Stimulated activated naive CD8-positive, alpha-beta T cell treated with anti-CD3 and anti-CD28 coated beads, Interleukin-15, amount 100 ng/mL, for 72 hours (primary cell): ENCODE data around the gene PTPN14.
"Not testable (repeated sequence)": the region's sequence is repeated elsewhere in the genome, so short reads cannot be mapped to it uniquely, and the experiment has no call there.

Source experiments
- ATAC-seq: fragments of 150-1000 bp; cut with Tn5 transposase; 2 replicates; pipeline ENCODE4 v1.10.0; 2021; ENCODE audit warnings: mild to moderate bottlenecking, moderate library complexity
- DNase-seq, 2 donors: peaks; one replicate each; pipeline ENCODE4 v3.0.0; 2021 to 2022
- H3K27ac Mint-ChIP-seq, 2 donors: one replicate each; pipeline ENCODE4 v1.8.0; 2022; ENCODE audit warnings: mild to moderate bottlenecking in 2 of 2, mixed read lengths in 2 of 2, moderate library complexity in 2 of 2
- H3K27me3 Mint-ChIP-seq: one replicate; pipeline ENCODE4 v1.8.0; 2022; ENCODE audit warnings: mixed read lengths
- H3K4me1 Mint-ChIP-seq: one replicate; pipeline ENCODE4 v1.8.0; 2022; ENCODE audit warnings: mild to moderate bottlenecking, mixed read lengths
- H3K4me3 Mint-ChIP-seq, 2 donors: one replicate each; pipeline ENCODE4 v1.8.0; 2022; ENCODE audit warnings: mild to moderate bottlenecking in 2 of 2, mixed read lengths in 2 of 2, moderate library complexity in 1 of 2
- H3K9me3 Mint-ChIP-seq, 2 donors: one replicate each; pipeline ENCODE4 v1.8.0; 2022; ENCODE audit warnings: mixed read lengths in 2 of 2

PTPN14 gene

GRCh38 chr1:214511639-214511998 is 39.8 kb downstream of the PTPN14 start:
- Mint-ChIP-seq H3K9me3 (no peaks in the 10 kb centered on the region), H3K4me3 (no peak overlapping the region), H3K27ac (no peak overlapping the region), H3K4me1 (no peaks in the 10 kb centered on the region), H3K27me3 (peaks cover 8% of the 10 kb centered on the region)
- ATAC-seq (no peak), DNase-seq (no peak)

DNA sequence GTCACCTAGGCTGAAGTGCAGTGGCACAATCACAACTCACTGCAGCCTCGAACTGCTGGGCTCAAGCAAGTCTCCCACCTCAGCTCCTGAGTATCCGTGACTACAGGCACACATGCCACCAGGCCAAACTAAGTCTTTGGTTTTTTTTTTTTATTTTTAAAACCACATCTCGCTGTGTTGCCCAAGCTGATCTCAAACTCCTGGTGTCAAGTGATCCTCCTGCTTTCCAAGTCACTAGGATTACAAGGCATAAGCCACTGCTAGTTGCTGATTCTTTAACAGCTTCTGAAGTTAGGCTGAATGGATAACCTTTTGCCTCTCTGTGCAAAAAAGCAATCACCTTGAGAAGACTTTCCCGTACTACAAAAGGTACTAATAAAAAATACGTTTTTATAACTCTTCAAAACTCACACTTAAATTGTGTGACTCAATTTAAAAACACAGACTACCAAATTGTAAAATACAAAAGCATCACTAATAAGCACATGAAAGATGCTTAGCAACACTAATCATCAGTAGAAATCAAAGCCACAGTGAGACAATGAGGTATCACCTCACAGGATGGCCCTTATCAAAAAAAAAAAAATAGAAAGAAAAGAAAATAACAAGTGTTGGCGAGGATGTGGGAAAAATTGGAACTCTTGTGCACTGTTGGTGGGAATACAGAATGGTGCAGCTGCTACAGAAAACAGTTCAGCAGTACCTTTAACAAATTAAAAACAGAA is 40.3 kb downstream of the PTPN14 start:
- no peak for ATAC-seq
- no peak for DNase-seq
- no peaks in the 10 kb centered on the region for H3K9me3 Mint-ChIP-seq
- peaks cover 8% of the 10 kb centered on the region for H3K27me3 Mint-ChIP-seq
- H3K4me3 Mint-ChIP-seq, result no peak overlapping the region
- H3K4me1 Mint-ChIP-seq, result no peaks in the 10 kb centered on the region
- no peak overlapping the region for H3K27ac Mint-ChIP-seq

GRCh38 chr1:214510477-214510876 is 40.9 kb downstream of the PTPN14 start:
- DNase-seq (no peak), ATAC-seq (no peak)
- H3K9me3 Mint-ChIP-seq, result no peaks in the 10 kb centered on the region
- H3K27me3 Mint-ChIP-seq, result peaks cover 9% of the 10 kb centered on the region
- no peak overlapping the region for H3K4me3 Mint-ChIP-seq
- H3K27ac Mint-ChIP-seq, result no peak overlapping the region
- no peaks in the 10 kb centered on the region for H3K4me1 Mint-ChIP-seq

- H3K27me3 Mint-ChIP-seq, result peaks cover 17% of the 10 kb centered on the region
- not testable (repeated sequence) for H3K27ac Mint-ChIP-seq, H3K4me3 Mint-ChIP-seq, H3K4me1 Mint-ChIP-seq, H3K9me3 Mint-ChIP-seq, ATAC-seq, DNase-seq
Measured at GRCh38 chr1:214509622-214510021, 41.8 kb downstream of the PTPN14 start.

- Mint-ChIP-seq H3K27me3 (peaks cover 24% of the 10 kb centered on the region), H3K4me1 (no peaks in the 10 kb centered on the region), H3K27ac (no peak overlapping the region), H3K4me3 (no peak overlapping the region), H3K9me3 (no peaks in the 10 kb centered on the region)
- ATAC-seq (no peak), DNase-seq (no peak)
Measured at GRCh38 chr1:214506972-214507431, 44.4 kb downstream of the PTPN14 start.

- Mint-ChIP-seq H3K4me3 (no peak overlapping the region), H3K4me1 (no peaks in the 10 kb centered on the region), H3K9me3 (no peaks in the 10 kb centered on the region), H3K27me3 (peaks cover 24% of the 10 kb centered on the region), H3K27ac (no peak overlapping the region)
- DNase-seq (no peak), ATAC-seq (no peak)
Measured at GRCh38 chr1:214505134-214505533, 46.3 kb downstream of the PTPN14 start.

- Mint-ChIP-seq H3K4me3 (no peak overlapping the region), H3K27me3 (peaks cover 24% of the 10 kb centered on the region), H3K9me3 (no peaks in the 10 kb centered on the region), H3K4me1 (no peaks in the 10 kb centered on the region), H3K27ac (no peak overlapping the region)
- no peak for DNase-seq
- ATAC-seq, result no peak
Measured at GRCh38 chr1:214504330-214504729, 47.1 kb downstream of the PTPN14 start.

DNA sequence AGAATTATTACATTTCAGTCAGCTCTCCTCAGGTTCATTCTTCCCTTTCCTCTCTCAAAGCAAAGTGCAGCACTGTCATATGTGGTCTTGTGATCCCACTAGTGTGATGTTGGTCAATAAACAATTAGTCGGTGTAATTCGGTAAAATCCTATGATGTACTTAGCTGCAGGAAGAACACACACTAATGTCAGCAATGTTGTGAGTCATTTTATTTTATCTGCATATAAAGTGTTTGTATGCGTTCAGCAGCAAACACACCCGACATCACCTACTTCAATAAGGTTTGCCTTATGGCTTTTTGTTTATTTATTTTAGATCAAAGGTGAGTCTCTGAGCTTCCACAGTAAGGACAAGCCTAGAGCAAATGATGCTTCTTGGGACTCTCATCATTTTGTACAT is 47.8 kb downstream of the PTPN14 start:
- H3K27ac Mint-ChIP-seq, result no peak overlapping the region
- H3K4me3 Mint-ChIP-seq, result no peak overlapping the region
- H3K27me3 Mint-ChIP-seq, result peaks cover 21% of the 10 kb centered on the region
- H3K9me3 Mint-ChIP-seq, result no peaks in the 10 kb centered on the region
- H3K4me1 Mint-ChIP-seq, result no peaks in the 10 kb centered on the region
- DNase-seq (no peak), ATAC-seq (no peak)

DNA sequence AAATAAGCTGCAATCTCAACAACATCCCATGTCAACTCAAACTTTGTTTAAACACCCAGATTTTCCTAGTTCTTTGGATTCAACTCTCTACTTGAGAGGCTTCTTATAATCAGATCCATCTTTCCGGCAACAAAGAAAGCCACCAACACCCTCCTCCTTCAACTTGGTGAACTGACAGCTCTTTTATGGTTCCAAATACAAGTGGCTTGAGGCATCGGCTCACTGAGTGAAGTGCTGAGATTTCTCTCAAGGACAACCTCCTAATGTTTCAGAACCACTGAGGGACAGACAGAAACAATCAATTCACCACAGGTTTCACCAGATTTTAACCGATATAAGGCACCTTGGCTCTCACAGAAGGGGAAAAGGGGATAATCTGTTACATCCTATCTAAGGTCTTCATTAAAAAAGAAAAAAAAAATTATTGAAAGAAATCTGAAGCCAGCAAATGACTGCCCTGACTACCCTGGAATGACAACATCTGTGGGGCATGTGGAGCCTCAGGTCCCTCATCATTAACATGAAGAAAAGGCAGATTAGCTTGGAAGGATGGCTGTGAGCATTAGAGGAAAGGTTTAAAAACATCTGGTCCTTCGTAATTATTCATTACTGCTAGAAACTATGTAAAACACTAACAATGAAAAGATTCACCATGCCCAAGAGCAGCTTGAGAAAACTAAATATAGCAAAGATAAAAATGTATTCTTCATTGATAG is 50.9 kb downstream of the PTPN14 start:
- Mint-ChIP-seq H3K27ac (no peak overlapping the region), H3K9me3 (no peaks in the 10 kb centered on the region), H3K27me3 (peaks cover 16% of the 10 kb centered on the region), H3K4me3 (no peak overlapping the region), H3K4me1 (no peaks in the 10 kb centered on the region)
- ATAC-seq (no peak), DNase-seq (no peak)

GRCh38 chr1:214499732-214500131 is 51.7 kb downstream of the PTPN14 start:
- Mint-ChIP-seq H3K9me3 (no peaks in the 10 kb centered on the region), H3K4me3 (no peak overlapping the region), H3K27ac (no peak overlapping the region), H3K27me3 (peaks cover 10% of the 10 kb centered on the region), H3K4me1 (no peaks in the 10 kb centered on the region)
- ATAC-seq (no peak), DNase-seq (no peak)

GRCh38 chr1:214498021-214498420 is 53.4 kb downstream of the PTPN14 start:
- Mint-ChIP-seq H3K9me3 (no peaks in the 10 kb centered on the region), H3K4me3 (no peak overlapping the region), H3K4me1 (no peaks in the 10 kb centered on the region), H3K27ac (no peak overlapping the region), H3K27me3 (peaks cover 8% of the 10 kb centered on the region)
- ATAC-seq (no peak), DNase-seq (no peak)

DNA sequence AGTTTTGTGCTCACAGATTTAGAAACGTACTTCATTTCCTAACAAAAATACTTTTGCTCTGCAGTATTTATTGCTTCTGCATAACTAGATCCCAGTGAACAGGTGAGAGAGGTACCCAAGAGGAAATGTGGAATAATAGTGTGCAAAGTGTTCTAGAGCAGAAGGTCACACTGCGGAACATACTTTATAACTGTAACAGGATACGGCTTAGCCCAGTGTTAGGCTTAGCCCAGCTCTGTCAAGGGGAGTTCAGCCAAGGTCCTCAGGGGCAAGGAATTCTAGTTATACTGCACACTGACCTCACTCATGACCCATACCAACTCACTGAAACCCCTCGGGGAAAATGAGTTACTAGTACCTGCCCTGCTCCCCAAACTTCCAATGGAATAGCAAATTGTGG is 55.3 kb downstream of the PTPN14 start:
- ATAC-seq (no peak), DNase-seq (no peak)
- Mint-ChIP-seq H3K9me3 (no peaks in the 10 kb centered on the region), H3K4me1 (no peaks in the 10 kb centered on the region), H3K4me3 (no peak overlapping the region), H3K27ac (no peak overlapping the region), H3K27me3 (peaks cover 8% of the 10 kb centered on the region)

GRCh38 chr1:214494706-214495105 is 56.7 kb downstream of the PTPN14 start:
- DNase-seq, result no peak
- H3K27me3 Mint-ChIP-seq, result peaks cover 14% of the 10 kb centered on the region
- H3K9me3 Mint-ChIP-seq, result no peaks in the 10 kb centered on the region
- no peak for ATAC-seq
- no peak overlapping the region for H3K4me3 Mint-ChIP-seq
- H3K27ac Mint-ChIP-seq, result no peak overlapping the region
- no peaks in the 10 kb centered on the region for H3K4me1 Mint-ChIP-seq

GRCh38 chr1:214494179-214494578 is 57.2 kb downstream of the PTPN14 start:
- not testable (repeated sequence) for H3K4me3 Mint-ChIP-seq, H3K27ac Mint-ChIP-seq, DNase-seq, ATAC-seq, H3K9me3 Mint-ChIP-seq, H3K4me1 Mint-ChIP-seq
- peaks cover 14% of the 10 kb centered on the region for H3K27me3 Mint-ChIP-seq

DNA sequence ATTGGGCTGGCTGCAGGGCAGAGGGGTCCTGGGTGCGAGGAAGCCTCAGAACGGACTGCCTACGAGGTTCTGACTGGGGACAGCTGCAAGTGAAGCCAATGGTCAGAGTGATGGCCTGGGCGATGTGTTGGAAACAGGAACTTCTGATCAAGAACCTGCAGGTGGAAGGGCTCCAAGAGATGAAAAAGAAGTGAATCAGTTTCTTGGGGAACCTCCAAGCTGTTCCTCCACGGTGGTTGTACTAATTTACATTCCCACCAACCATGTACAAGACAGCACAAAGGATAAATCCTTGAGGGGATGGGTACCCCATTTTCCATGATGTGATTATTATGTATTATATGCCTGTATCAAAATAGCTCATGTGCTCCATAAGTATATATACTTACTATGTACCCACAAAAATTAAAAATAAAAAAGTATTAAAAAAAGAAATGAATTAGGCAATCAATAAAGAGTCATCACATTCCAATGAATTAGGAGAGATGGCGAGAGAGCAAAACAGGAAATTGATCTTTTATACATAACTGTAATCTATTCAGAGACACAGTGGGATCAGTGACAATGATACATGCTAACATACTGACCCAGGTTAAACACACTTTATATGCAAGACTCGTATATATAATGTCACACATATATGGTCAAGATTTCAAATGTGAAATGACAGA is 58.1 kb downstream of the PTPN14 start:
- Mint-ChIP-seq H3K27me3 (peaks cover 14% of the 10 kb centered on the region), H3K4me1 (no peaks in the 10 kb centered on the region)

GRCh38 chr1:214492401-214493075 is 58.9 kb downstream of the PTPN14 start:
- no peaks in the 10 kb centered on the region for H3K4me1 Mint-ChIP-seq
- no peak overlapping the region for H3K27ac Mint-ChIP-seq
- DNase-seq (no peak), ATAC-seq (no peak)
- H3K27me3 Mint-ChIP-seq, result peaks cover 14% of the 10 kb centered on the region
- no peaks in the 10 kb centered on the region for H3K9me3 Mint-ChIP-seq
- no peak overlapping the region for H3K4me3 Mint-ChIP-seq

More for the DNA sequence above, 58.1 kb downstream of the PTPN14 start:
- no peak for ATAC-seq
- no peak overlapping the region for H3K4me3 Mint-ChIP-seq
- H3K9me3 Mint-ChIP-seq, result no peaks in the 10 kb centered on the region
- H3K27ac Mint-ChIP-seq, result no peak overlapping the region
- DNase-seq, result no peak
